ENCODE results near the gene LAIR1.

- TF ChIP-seq CTCF (IDR thresholded peaks at IDR 0.05) = no peak
- no peak for TF ChIP-seq POLR2A (IDR thresholded peaks at IDR 0.05)
These were observed 49.4 kb upstream of the LAIR1 start for GRCh38 chr19:54414156-54414555.

All from upper lobe of left lung (tissue), 4 donors.